GM12872 (cell line): ENCODE results near the gene B3GNT7.

Source experiments
- TF ChIP-seq, protein P1 (sequence below): IDR thresholded peaks from 3 replicates; pipeline ENCODE4 v1.5.1; 2011; ENCODE audit warnings: low read depth, mild to moderate bottlenecking, low read length, moderate library complexity; ENCODE audit not compliant: insufficient read depth

B3GNT7 gene

GRCh38 chr2:231355508-231356465 is 39.7 kb upstream of the B3GNT7 start:
- TF ChIP-seq, protein P1, sequence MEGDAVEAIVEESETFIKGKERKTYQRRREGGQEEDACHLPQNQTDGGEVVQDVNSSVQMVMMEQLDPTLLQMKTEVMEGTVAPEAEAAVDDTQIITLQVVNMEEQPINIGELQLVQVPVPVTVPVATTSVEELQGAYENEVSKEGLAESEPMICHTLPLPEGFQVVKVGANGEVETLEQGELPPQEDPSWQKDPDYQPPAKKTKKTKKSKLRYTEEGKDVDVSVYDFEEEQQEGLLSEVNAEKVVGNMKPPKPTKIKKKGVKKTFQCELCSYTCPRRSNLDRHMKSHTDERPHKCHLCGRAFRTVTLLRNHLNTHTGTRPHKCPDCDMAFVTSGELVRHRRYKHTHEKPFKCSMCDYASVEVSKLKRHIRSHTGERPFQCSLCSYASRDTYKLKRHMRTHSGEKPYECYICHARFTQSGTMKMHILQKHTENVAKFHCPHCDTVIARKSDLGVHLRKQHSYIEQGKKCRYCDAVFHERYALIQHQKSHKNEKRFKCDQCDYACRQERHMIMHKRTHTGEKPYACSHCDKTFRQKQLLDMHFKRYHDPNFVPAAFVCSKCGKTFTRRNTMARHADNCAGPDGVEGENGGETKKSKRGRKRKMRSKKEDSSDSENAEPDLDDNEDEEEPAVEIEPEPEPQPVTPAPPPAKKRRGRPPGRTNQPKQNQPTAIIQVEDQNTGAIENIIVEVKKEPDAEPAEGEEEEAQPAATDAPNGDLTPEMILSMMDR = no peak

GRCh38 chr2:231356466-231356844 is 39.1 kb upstream of the B3GNT7 start:
- TF ChIP-seq, protein P1 = no peak

DNA sequence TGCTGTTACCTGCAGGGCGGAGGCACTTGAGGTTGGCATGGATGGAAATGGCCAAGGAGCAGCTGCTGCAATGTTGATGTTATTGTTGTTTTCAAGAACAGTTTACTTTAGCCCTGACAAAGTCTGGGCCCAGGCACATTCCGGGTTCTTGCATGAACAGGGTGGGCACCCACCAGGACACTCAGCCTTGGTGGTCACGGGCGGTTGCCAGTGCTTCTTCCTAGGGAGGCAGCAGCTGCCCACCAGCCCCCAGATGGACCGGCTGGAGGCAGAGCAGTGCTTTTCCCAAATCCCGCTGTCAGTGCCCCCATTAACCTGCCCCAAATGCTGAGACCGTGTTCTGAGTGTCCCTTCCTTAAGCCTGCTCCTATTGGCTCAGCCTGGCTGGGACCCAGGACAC is 38.5 kb upstream of the B3GNT7 start:
- TF ChIP-seq, protein P1 = no peak

GRCh38 chr2:231357931-231358330 is 37.6 kb upstream of the B3GNT7 start:
- TF ChIP-seq, protein P1 = no peak

- TF ChIP-seq, protein P1 = no peak
Measured at GRCh38 chr2:231359441-231359840, 36.1 kb upstream of the B3GNT7 start.

DNA sequence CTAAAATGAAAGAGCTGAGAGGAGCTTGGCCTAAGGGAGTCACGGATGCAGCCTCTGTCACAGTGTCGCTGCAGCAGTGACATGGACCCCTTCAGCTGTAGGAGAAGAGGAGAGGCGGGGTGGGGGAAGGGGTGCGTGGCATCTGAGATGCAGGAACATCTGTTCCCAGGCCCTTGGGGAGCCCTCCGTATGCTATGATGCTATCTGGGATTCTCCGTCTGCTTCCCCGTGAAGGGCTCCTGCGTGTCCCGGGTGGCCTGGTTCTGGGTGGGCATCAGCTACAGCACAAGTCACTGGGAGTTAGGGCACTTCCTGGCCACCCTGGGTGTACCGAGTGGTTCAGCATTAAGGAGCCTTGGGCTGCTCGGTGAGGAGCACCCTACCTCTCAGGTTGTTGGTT is 35.6 kb upstream of the B3GNT7 start:
- TF ChIP-seq, protein P1 = no peak

DNA sequence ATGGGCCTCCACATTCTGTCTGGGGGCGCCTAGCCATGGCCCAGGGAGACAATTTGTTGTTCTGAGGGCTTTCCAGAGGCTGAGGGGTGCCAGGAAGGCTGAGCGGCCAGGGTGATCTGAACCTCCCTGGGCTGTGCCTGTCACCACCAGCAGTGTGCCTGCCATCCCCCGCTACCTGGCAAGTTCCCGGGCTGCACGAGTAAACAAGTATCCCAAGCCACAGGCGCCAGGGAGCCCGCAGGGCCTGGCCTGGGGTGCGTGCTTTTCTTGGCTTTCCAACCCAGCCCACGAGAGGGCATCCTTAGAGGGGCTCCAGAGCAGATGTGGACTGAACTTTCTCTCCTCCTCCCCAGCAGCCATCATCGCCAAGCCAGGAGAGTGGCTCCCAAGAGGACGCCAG is 35.1 kb upstream of the B3GNT7 start:
- TF ChIP-seq, protein P1 = no peak
